B cell (primary cell): ENCODE results near the gene RAD51B. TPM values are rescaled to one million over a fixed set of nuclear protein-coding genes. Genes with fewer than 3 reads are reported as not detected.

Source experiments
- ATAC-seq: fragments of 200-7000 bp; cut with Tn5 transposase; one replicate; pipeline ENCODE4 v1.10.0; 2021; ENCODE audit warnings: low read depth, mild to moderate bottlenecking, moderate number of reproducible peaks, moderate library complexity
- CTCF ChIA-PET: fragments of 350-600 bp; sonication (Branson Sonifier 250); formaldehyde crosslinking; loops from one replicate; lab custom pipeline; 2021; ENCODE audit warnings: antibody characterized with exemption, inconsistent platforms; lab: Charles Lee
- POLR2A ChIA-PET: fragments of 350-600 bp; sonication (Branson Sonifier 250); formaldehyde crosslinking; loops from one replicate; lab custom pipeline; 2021; ENCODE audit warnings: antibody characterized with exemption; lab: Charles Lee
- DNase-seq: peaks from one replicate; pipeline ENCODE4 v3.0.0; 2013
- H2AFZ ChIP-seq: 2 replicates; pipeline ENCODE4 v1.6.1; 2012; ENCODE audit warnings: mild to moderate bottlenecking, low read depth, low read length; ENCODE audit not compliant: insufficient read depth, poor library complexity, severe bottlenecking
- H3K27ac ChIP-seq, 2 donors: 1 replicate in 1 of 2; 2 replicates in 1 of 2; pipeline ENCODE4 v1.5.1; 2012 to 2013; ENCODE audit warnings: low read length in 2 of 2, mild to moderate bottlenecking in 2 of 2, moderate library complexity in 1 of 2
- H3K27me3 ChIP-seq, 4 experiments: fragments of 200-600 bp in 1 of 4; sonication (generic) in 1 of 4; replicated peaks in 1 of 4; 1 replicate in 2 of 4; 2 replicates in 2 of 4; pipeline versions ENCODE4 v1.6.1 to v1.7.0; 2013 to 2016; ENCODE audit warnings: low read length in 3 of 4, mild to moderate bottlenecking in 2 of 4, mixed read lengths in 1 of 4, moderate library complexity in 1 of 4; ENCODE audit not compliant: insufficient read depth in 4 of 4, control insufficient read depth in 3 of 4; ENCODE audit errors: control extremely low read depth in 1 of 4
- H3K36me3 ChIP-seq, 2 experiments: replicated peaks in 1 of 2; 1 replicate in 1 of 2; 2 replicates in 1 of 2; pipeline versions ENCODE4 v1.6.1 to v1.7.1; 2013; ENCODE audit warnings: low read length in 1 of 2; ENCODE audit not compliant: insufficient read depth in 2 of 2, control insufficient read depth in 1 of 2; ENCODE audit errors: control extremely low read depth in 1 of 2, extremely low read depth in 1 of 2
- H3K4me1 ChIP-seq, 2 donors: fragments of 200-600 bp in 1 of 2; sonication (generic) in 1 of 2; 1 replicate in 1 of 2; 2 replicates in 1 of 2; pipeline versions ENCODE4 v1.5.1 to v1.6.1; 2013 to 2017; ENCODE audit warnings: low read length in 2 of 2; ENCODE audit not compliant: control insufficient read depth in 2 of 2, insufficient read depth in 2 of 2
- H3K4me2 ChIP-seq: replicated peaks from 2 replicates; pipeline ENCODE3; 2012; ENCODE audit warnings: mild to moderate bottlenecking, low read depth, low read length; ENCODE audit not compliant: poor library complexity, severe bottlenecking
- H3K4me3 ChIP-seq, 5 experiments: fragments of 200-600 bp in 1 of 5; sonication (generic) in 1 of 5; 1 replicate in 3 of 5; 2 replicates in 2 of 5; pipeline versions ENCODE4 v1.5.1 to v1.7.0; 2011 to 2016; ENCODE audit warnings: low read length in 4 of 5, mild to moderate bottlenecking in 4 of 5, low read depth in 2 of 5, control low read depth in 1 of 5, moderate library complexity in 1 of 5; ENCODE audit not compliant: insufficient read depth in 1 of 5; ENCODE audit errors: control extremely low read depth in 1 of 5, extremely low read depth in 1 of 5
- H3K79me2 ChIP-seq: fragments of 200-600 bp; sonication (generic); one replicate; pipeline ENCODE4 v1.6.0; 2016; ENCODE audit warnings: low read length; ENCODE audit not compliant: control insufficient read depth, insufficient read depth
- H3K9ac ChIP-seq: fragments of 200-600 bp; sonication (generic); 2 replicates; pipeline ENCODE4 v1.6.1; 2017; ENCODE audit warnings: mild to moderate bottlenecking, low read length, moderate library complexity
- H3K9me3 ChIP-seq, 3 donors: one replicate each; pipeline versions ENCODE4 v1.6.1 to v1.7.1; 2013; ENCODE audit warnings: low read length in 2 of 3; ENCODE audit not compliant: control insufficient read depth in 2 of 3, insufficient read depth in 1 of 3; ENCODE audit errors: control extremely low read depth in 1 of 3
- H4K20me1 ChIP-seq: 2 replicates; pipeline ENCODE4 v1.6.0; 2012; ENCODE audit warnings: mild to moderate bottlenecking, low read length; ENCODE audit not compliant: insufficient read depth, control insufficient read depth, poor library complexity, severe bottlenecking
- H3K27ac Mint-ChIP-seq: one replicate; pipeline ENCODE4 v1.8.0; 2021; ENCODE audit warnings: mixed read lengths
- H3K27me3 Mint-ChIP-seq: one replicate; pipeline ENCODE4 v1.8.0; 2021; ENCODE audit warnings: mixed read lengths
- H3K4me1 Mint-ChIP-seq: one replicate; pipeline ENCODE4 v1.8.0; 2021; ENCODE audit warnings: mixed read lengths
- H3K4me3 Mint-ChIP-seq: one replicate; pipeline ENCODE4 v1.8.0; 2021; ENCODE audit warnings: mixed read lengths
- H3K9me3 Mint-ChIP-seq: one replicate; pipeline ENCODE4 v1.8.0; 2022; ENCODE audit warnings: mixed read lengths; ENCODE audit not compliant: insufficient read depth
- EZH2 ChIP-seq: IDR thresholded peaks from 2 replicates; pipeline ENCODE4 v1.6.1; 2012; ENCODE audit warnings: borderline replicate concordance, low read depth, mild to moderate bottlenecking, moderate library complexity, low read length; ENCODE audit not compliant: insufficient read depth, poor library complexity, severe bottlenecking
- WGBS: methylation state at CpG from one replicate; pipeline ENCODE4 v1.1.5; 2013; ENCODE audit warnings: missing lambda C conversion rate; ENCODE audit not compliant: insufficient coverage; 5-methylcytosine and 5-hydroxymethylcytosine counted together
- intact Hi-C: fragments of 100-400 bp; cut with micrococcal nuclease; formaldehyde crosslinking; loops from one replicate; pipeline ENCODE4 v1.10.0; 2022
- polyA plus RNA-seq: library from polyadenylated mRNA; depleted of rRNA; stranded (reverse); fragments of >200 nt; gene quantifications from 2 replicates; pipeline ENCODE4 v1.2.3, GENCODE V29; 2012
- total RNA-seq, 2 donors: library from RNA; stranded (reverse); fragments of 120-200 nt in 1 of 2; gene quantifications; 1 replicate in 1 of 2; 2 replicates in 1 of 2; pipeline versions ENCODE4 v1.2.3 to v1.2.4, GENCODE V29; 2013 to 2022
- TF ChIP-seq, protein P1 (sequence below): fragments of 200-600 bp; IDR thresholded peaks from one replicate; pipeline ENCODE4 v1.8.0; 2022; ENCODE audit warnings: antibody characterized with exemption, mild to moderate bottlenecking

Gene RAD51B
- total and polyA plus RNA-seq, 2 donors (not counting 1 experiment from before 2014, with no cell fraction given): 6.5 to 60.6 TPM

DNA sequence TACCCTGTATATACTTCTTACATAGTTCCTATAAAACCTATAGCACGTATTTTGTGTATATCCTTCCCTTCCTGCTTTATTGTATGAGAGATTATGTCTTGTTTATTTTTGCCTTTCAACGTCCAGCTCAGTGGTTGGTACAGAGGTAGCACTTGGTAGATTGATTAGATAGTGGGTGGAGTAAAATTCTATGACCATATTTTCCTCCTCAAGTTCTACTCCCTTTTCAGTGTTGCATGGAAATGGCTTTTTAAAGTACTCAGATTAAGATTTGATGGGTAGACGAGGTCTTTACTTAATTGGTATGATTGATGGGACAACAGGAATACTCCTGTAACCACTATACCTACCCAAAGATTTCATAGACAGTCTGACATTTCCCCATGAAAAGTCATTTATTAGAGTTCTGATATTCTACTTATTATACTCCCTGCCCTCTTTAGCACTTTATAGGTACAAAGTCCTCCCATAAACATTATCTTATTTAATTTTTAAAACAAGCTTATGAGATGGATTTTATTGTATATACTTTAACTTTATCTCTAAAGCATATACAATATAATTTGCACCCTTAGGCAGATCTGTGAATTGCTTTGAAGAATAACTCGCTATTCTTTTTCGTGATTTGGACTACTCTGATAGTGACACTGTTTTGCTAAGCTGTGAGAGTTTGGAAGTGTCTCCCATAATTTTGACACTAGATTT is 348.0 kb downstream of the RAD51B start:
- intact Hi-C loops: no loop called here
- Mint-ChIP-seq H3K27me3 (no peaks in the 10 kb centered on the region), H3K4me3 (no peak overlapping the region), H3K27ac (no peak overlapping the region), H3K9me3 (no peaks in the 10 kb centered on the region), H3K4me1 (no peaks in the 10 kb centered on the region)
- no peaks in the 10 kb centered on the region for H3K79me2 ChIP-seq
- H3K27ac ChIP-seq: no peak overlapping the region
- no peaks in the 10 kb centered on the region for H3K4me1 ChIP-seq
- no peaks in the 10 kb centered on the region for H3K9me3 ChIP-seq
- POLR2A ChIA-PET: no interaction called here
- no peak overlapping the region for H3K4me2 ChIP-seq
- no peak for ATAC-seq
- H3K4me3 ChIP-seq: no peak overlapping the region
- no peaks in the 10 kb centered on the region for H4K20me1 ChIP-seq
- WGBS: no CpG with 5 or more reads among the region's 5 CpGs
- CTCF ChIA-PET: no interaction called here
- TF ChIP-seq, protein P1, sequence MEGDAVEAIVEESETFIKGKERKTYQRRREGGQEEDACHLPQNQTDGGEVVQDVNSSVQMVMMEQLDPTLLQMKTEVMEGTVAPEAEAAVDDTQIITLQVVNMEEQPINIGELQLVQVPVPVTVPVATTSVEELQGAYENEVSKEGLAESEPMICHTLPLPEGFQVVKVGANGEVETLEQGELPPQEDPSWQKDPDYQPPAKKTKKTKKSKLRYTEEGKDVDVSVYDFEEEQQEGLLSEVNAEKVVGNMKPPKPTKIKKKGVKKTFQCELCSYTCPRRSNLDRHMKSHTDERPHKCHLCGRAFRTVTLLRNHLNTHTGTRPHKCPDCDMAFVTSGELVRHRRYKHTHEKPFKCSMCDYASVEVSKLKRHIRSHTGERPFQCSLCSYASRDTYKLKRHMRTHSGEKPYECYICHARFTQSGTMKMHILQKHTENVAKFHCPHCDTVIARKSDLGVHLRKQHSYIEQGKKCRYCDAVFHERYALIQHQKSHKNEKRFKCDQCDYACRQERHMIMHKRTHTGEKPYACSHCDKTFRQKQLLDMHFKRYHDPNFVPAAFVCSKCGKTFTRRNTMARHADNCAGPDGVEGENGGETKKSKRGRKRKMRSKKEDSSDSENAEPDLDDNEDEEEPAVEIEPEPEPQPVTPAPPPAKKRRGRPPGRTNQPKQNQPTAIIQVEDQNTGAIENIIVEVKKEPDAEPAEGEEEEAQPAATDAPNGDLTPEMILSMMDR: no peak
- no peak for TF ChIP-seq EZH2
- no peaks in the 10 kb centered on the region for H3K36me3 ChIP-seq
- DNase-seq: no peak
- H3K27me3 ChIP-seq: no peaks in the 10 kb centered on the region
- no peak overlapping the region for H3K9ac ChIP-seq
- no peak overlapping the region for H2AFZ ChIP-seq

DNA sequence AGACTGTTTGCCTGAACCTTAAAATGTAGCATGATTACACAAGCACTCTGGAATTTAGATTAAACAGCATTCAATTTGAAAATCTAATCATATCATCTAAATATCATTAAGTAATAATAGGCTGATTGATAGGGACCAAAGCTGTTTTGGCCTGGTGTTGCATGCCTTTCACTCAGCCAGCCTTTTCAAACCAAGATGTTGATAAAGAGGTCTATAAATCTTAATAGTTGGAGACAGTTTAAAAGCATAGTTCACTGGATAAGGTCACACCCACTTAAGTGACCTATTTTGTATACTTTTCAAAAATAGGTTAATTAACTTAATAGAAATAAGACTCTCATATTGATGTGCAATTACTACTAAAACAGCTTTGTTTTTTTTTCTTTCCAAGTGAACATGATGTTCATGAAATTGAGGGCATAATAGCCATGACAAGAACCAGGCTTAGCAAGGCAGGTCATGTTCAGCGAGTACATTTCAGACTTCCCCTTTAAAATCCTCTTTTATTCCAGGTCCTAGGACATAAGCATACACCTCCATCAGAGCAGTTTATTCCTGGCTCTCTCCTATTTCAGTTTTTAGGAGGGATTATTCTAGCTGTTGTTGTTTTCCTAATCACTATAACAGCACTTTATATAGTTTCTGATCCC is 349.0 kb downstream of the RAD51B start:
- CTCF ChIA-PET: no interaction called here
- WGBS: no CpG with 5 or more reads among the region's 1 CpG
- H3K27me3 Mint-ChIP-seq: no peaks in the 10 kb centered on the region
- TF ChIP-seq, protein P1: no peak
- TF ChIP-seq EZH2: no peak
- intact Hi-C loops: no loop called here
- ATAC-seq (no peak), DNase-seq (no peak)
- no peaks in the 10 kb centered on the region for H3K4me1 Mint-ChIP-seq
- no peak overlapping the region for H3K27ac Mint-ChIP-seq
- no peak overlapping the region for H3K4me3 Mint-ChIP-seq
- Histone ChIP-seq H3K4me3 (no peak overlapping the region), H3K27me3 (no peaks in the 10 kb centered on the region), H3K27ac (no peak overlapping the region), H3K4me2 (no peak overlapping the region), H2AFZ (no peak overlapping the region), H4K20me1 (no peaks in the 10 kb centered on the region), H3K79me2 (no peaks in the 10 kb centered on the region), H3K9me3 (no peaks in the 10 kb centered on the region), H3K9ac (no peak overlapping the region), H3K36me3 (no peaks in the 10 kb centered on the region), H3K4me1 (no peaks in the 10 kb centered on the region)
- no peaks in the 10 kb centered on the region for H3K9me3 Mint-ChIP-seq
- POLR2A ChIA-PET: no interaction called here
